HepG2 (cell line): Measurements from ENCODE around the gene ESR2. TPM values are rescaled to one million over a fixed set of nuclear protein-coding genes. Genes with fewer than 3 reads are reported as not detected.

Experiments
- ATAC-seq: fragments of 200-7000 bp; cut with Tn5 transposase; 3 replicates; pipeline ENCODE4 v1.9.1; 2020; ENCODE audit warnings: mild to moderate bottlenecking, moderate library complexity
- BruUV-seq: library from RNA; stranded (reverse); fragments of 400-500 nt; replicated peaks from 2 replicates; lab custom pipeline; 2021; lab: Mats Ljungman, UMichigan
- CTCF ChIA-PET: fragments of 300-600 bp; formaldehyde crosslinking; extraction: SDS; loops from one replicate; lab custom pipeline; 2021; ENCODE audit warnings: low total read pairs, inconsistent platforms, low intra/inter-chr PET ratio; lab: Yijun Ruan, JAX
- POLR2A ChIA-PET: fragments of 350-600 bp; sonication (Branson Sonifier 250); formaldehyde crosslinking; loops from one replicate; lab custom pipeline; 2020; ENCODE audit warnings: antibody characterized with exemption, inconsistent platforms; lab: Yijun Ruan, JAX
- DNase-seq: peaks from one replicate; pipeline ENCODE4 v3.0.0-alpha.2; 2015; ENCODE audit warnings: low spot score
- FAIRE-seq: peaks from 3 replicates; lab custom pipeline; 2011; peaks lifted over from hg19 to GRCh38; lab: Jason Lieb, UNC
- H2AFZ ChIP-seq: one replicate; pipeline ENCODE4 v1.6.1; 2011; ENCODE audit warnings: low read length, inconsistent platforms
- H3K27ac ChIP-seq: fragments of 300-600 bp; 3 replicates; pipeline ENCODE4 v1.8.0; 2011; ENCODE audit warnings: mixed run types, mild to moderate bottlenecking, mixed read lengths, low read length, inconsistent platforms; ENCODE audit not compliant: insufficient read depth; ENCODE audit errors: extremely low read length
- H3K27me3 ChIP-seq, 2 experiments: fragments of 200-600 bp in 1 of 2; 2 replicates in 1 of 2; 3 replicates in 1 of 2; pipeline versions ENCODE4 v1.6.0 to v1.8.0; 2011; ENCODE audit warnings: low read length in 2 of 2, mild to moderate bottlenecking in 2 of 2, moderate library complexity in 2 of 2, inconsistent platforms in 1 of 2; ENCODE audit not compliant: insufficient read depth in 2 of 2, control insufficient read depth in 1 of 2
- H3K36me3 ChIP-seq, 2 experiments: fragments of 200-600 bp in 1 of 2; replicated peaks in 1 of 2; 2 replicates in 1 of 2; 3 replicates in 1 of 2; pipeline versions ENCODE4 v1.5.1 to v1.8.0; 2011; ENCODE audit warnings: low read length in 2 of 2, inconsistent platforms in 1 of 2; ENCODE audit not compliant: insufficient read depth in 2 of 2, control insufficient read depth in 1 of 2
- H3K4me1 ChIP-seq: 2 replicates; pipeline ENCODE4 v1.5.1; 2012; ENCODE audit warnings: low read length, inconsistent platforms; ENCODE audit not compliant: insufficient read depth
- H3K4me2 ChIP-seq: 2 replicates; pipeline ENCODE4 v1.6.0; 2011; ENCODE audit warnings: low read depth, low read length, inconsistent platforms
- H3K4me3 ChIP-seq, 3 experiments: fragments of 200-600 bp in 1 of 3; sonication (generic), shearing (Covaris generic) in 1 of 3; replicated peaks in 1 of 3; 2 replicates each; pipeline ENCODE4 v1.5.1; 2011 to 2016; ENCODE audit warnings: low read length in 3 of 3, inconsistent platforms in 2 of 3, low read depth in 2 of 3, mild to moderate bottlenecking in 2 of 3, control low read depth in 1 of 3, mixed read lengths in 1 of 3; ENCODE audit not compliant: insufficient read depth in 1 of 3
- H3K79me2 ChIP-seq: one replicate; pipeline ENCODE4 v1.6.1; 2011; ENCODE audit warnings: low read length, inconsistent platforms; ENCODE audit not compliant: insufficient read depth
- H3K9ac ChIP-seq: 2 replicates; pipeline ENCODE4 v1.6.0; 2011; ENCODE audit warnings: mild to moderate bottlenecking, low read depth, low read length, inconsistent platforms; ENCODE audit not compliant: insufficient read depth
- H3K9me3 ChIP-seq: 2 replicates; pipeline ENCODE4 v1.5.1; 2012; ENCODE audit warnings: mild to moderate bottlenecking, low read length
- H4K20me1 ChIP-seq: 2 replicates; pipeline ENCODE4 v1.6.0; 2011; ENCODE audit warnings: inconsistent platforms, mild to moderate bottlenecking, low read length, moderate library complexity; ENCODE audit not compliant: insufficient read depth
- ARID5B ChIP-seq: IDR thresholded peaks from 2 replicates; pipeline ENCODE4 v1.4.0; 2020; ENCODE audit warnings: mild to moderate bottlenecking, missing genetic modification reagents
- CBFB ChIP-seq: sonication (generic); formaldehyde crosslinking; IDR thresholded peaks from 2 replicates; pipeline ENCODE4 v1.4.0; 2020; ENCODE audit warnings: missing genetic modification reagents
- CBX2 ChIP-seq, 2 experiments: fragments of 200-600 bp in 1 of 2; sonication (generic); formaldehyde crosslinking in 1 of 2; IDR thresholded peaks; 2 replicates each; pipeline versions ENCODE4 v1.7.0 to v1.8.1; 2018 to 2022; ENCODE audit warnings: low read depth in 2 of 2, low read length in 1 of 2, mild to moderate bottlenecking in 1 of 2, missing genetic modification reagents in 1 of 2
- SMAD3 ChIP-seq: sonication (generic); formaldehyde crosslinking; IDR thresholded peaks from 2 replicates; pipeline ENCODE4 v1.4.0; 2020; ENCODE audit warnings: missing genetic modification reagents
- ZBTB8A ChIP-seq: sonication (generic); formaldehyde crosslinking; IDR thresholded peaks from 2 replicates; pipeline ENCODE4 v1.4.0; 2020; ENCODE audit warnings: mild to moderate bottlenecking, low read depth, missing genetic modification reagents, borderline replicate concordance
- ZNF768 ChIP-seq: sonication (generic); formaldehyde crosslinking; IDR thresholded peaks from 2 replicates; pipeline ENCODE4 v1.4.0; 2020; ENCODE audit warnings: missing genetic modification reagents
- ZNF782 ChIP-seq: sonication (generic); formaldehyde crosslinking; IDR thresholded peaks from 2 replicates; pipeline ENCODE4 v1.4.0; 2020; ENCODE audit warnings: missing genetic modification reagents, mild to moderate bottlenecking, borderline replicate concordance
- WGBS: methylation state at CpG from one replicate; pipeline ENCODE4 v1.1.6; 2017; ENCODE audit warnings: low lambda C conversion rate; 5-methylcytosine and 5-hydroxymethylcytosine counted together
- in situ Hi-C: cut with HindIII; loops from 2 replicates; pipeline ENCODE4 v1.10.0; 2017; ENCODE audit warnings: low pct_unique_long_range_greater_than_20kb; ENCODE audit not compliant: extremely low pct_ligation_motif_present
- intact Hi-C: fragments of 100-400 bp; cut with micrococcal nuclease; formaldehyde crosslinking; loops from one replicate; pipeline ENCODE4 v1.10.0; 2022; ENCODE audit not compliant: unreplicated experiment
- polyA plus RNA-seq, 8 experiments: library from polyadenylated mRNA; depleted of rRNA in 3 of 8; stranded (reverse) in 7 of 8; unstranded in 1 of 8; fragments of >200 nt; fragmentation: Illumina TruSeq in 4 of 8; extraction: Trizol in 4 of 8; gene quantifications; 2 replicates each; pipeline versions ENCODE4 v1.2.1 to v1.2.3, GENCODE V29; 2011 to 2016; ENCODE audit warnings: low read depth in 4 of 8, missing spikeins in 1 of 8, mixed read lengths in 1 of 8; ENCODE audit not compliant: insufficient read depth in 1 of 8
- total RNA-seq, 5 experiments: library from RNA; depleted of rRNA; stranded (reverse); fragments of >200 nt; fragmentation: Illumina TruSeq; extraction: Trizol; gene quantifications; 2 replicates each; pipeline ENCODE4 v1.2.3, GENCODE V29; 2016; ENCODE audit warnings: low read depth in 1 of 5
- TF ChIP-seq, protein P1 (sequence below): IDR thresholded peaks from 2 replicates; pipeline ENCODE4 v1.6.1; 2016
- TF ChIP-seq, protein P2 (sequence below): sonication (generic); formaldehyde crosslinking; IDR thresholded peaks from 2 replicates; pipeline ENCODE4 v1.5.0; 2020; ENCODE audit warnings: missing genetic modification reagents

ESR2 gene
- total and polyA plus RNA-seq, 2 of the 13 experiments (the other 11 are each of a cell fraction or from before 2014, with no cell fraction given), result 0.01 to 0.04 TPM

- TF ChIP-seq, protein P1, sequence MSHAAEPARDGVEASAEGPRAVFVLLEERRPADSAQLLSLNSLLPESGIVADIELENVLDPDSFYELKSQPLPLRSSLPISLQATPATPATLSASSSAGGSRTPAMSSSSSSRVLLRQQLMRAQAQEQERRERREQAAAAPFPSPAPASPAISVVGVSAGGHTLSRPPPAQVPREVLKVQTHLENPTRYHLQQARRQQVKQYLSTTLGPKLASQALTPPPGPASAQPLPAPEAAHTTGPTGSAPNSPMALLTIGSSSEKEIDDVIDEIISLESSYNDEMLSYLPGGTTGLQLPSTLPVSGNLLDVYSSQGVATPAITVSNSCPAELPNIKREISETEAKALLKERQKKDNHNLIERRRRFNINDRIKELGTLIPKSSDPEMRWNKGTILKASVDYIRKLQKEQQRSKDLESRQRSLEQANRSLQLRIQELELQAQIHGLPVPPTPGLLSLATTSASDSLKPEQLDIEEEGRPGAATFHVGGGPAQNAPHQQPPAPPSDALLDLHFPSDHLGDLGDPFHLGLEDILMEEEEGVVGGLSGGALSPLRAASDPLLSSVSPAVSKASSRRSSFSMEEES (CRISPR knock-in tag), result no peak
Observed at GRCh38 chr14:64092940-64093339, 201.2 kb downstream of the ESR2 start (continued).

DNA sequence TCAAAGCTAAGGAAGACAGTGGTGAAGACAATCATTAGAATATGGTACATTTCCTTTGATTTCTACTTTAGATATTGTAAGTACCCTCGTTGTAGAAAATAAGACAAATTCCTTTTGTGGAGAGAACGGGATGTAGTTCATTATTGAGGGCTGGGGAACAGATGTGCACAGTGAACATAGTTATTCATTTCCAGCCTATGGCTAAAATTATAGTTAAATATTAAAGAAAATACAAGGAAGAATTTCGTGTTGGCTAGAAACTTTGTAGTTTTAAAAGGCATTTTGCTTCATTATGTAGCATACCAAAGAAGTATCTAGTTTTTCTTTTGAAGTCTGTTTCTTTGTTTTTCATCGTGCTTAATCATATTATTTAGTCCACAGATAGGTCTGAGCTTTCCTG, 201.8 kb downstream of the ESR2 start:
- in situ Hi-C loops, result no loop called here

More for the DNA sequence above, 201.8 kb downstream of the ESR2 start:
- TF ChIP-seq ZBTB8A (CRISPR knock-in tag) (no peak), ZNF782 (CRISPR knock-in tag) (no peak), CBX2 (IDR thresholded peaks at IDR 0.05; ENCODE audit: low read depth, low read length) (no peak), CBX2 (CRISPR knock-in tag; IDR thresholded peaks at IDR 0.05; ENCODE audit: low read depth) (no peak), ARID5B (no peak), CBFB (CRISPR knock-in tag) (no peak), ZNF768 (CRISPR knock-in tag) (no peak), SMAD3 (CRISPR knock-in tag) (no peak)
- TF ChIP-seq, protein P2, sequence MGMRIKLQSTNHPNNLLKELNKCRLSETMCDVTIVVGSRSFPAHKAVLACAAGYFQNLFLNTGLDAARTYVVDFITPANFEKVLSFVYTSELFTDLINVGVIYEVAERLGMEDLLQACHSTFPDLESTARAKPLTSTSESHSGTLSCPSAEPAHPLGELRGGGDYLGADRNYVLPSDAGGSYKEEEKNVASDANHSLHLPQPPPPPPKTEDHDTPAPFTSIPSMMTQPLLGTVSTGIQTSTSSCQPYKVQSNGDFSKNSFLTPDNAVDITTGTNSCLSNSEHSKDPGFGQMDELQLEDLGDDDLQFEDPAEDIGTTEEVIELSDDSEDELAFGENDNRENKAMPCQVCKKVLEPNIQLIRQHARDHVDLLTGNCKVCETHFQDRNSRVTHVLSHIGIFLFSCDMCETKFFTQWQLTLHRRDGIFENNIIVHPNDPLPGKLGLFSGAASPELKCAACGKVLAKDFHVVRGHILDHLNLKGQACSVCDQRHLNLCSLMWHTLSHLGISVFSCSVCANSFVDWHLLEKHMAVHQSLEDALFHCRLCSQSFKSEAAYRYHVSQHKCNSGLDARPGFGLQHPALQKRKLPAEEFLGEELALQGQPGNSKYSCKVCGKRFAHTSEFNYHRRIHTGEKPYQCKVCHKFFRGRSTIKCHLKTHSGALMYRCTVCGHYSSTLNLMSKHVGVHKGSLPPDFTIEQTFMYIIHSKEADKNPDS (CRISPR knock-in tag), result no peak
- DNase-seq (no peak), FAIRE-seq (no peak), ATAC-seq (no peak)
- no peak overlapping the region for H2AFZ ChIP-seq
- H3K36me3 ChIP-seq, result no peaks in the 10 kb centered on the region; a peak in 1 of 5 replicates
- ChIA-PET POLR2A (no interaction called here), CTCF (no interaction called here)
- no TSS peak for BruUV-seq
- no peaks in the 10 kb centered on the region for H3K79me2 ChIP-seq
- H3K9me3 ChIP-seq, result no peaks in the 10 kb centered on the region
- no peaks in the 10 kb centered on the region for H3K27me3 ChIP-seq
- intact Hi-C loops, result no loop called here
- no peak overlapping the region for H3K27ac ChIP-seq
- WGBS, result 80% methylated on average over 4 of the region's 4 CpGs
- H3K4me1 ChIP-seq, result no peaks in the 10 kb centered on the region
- H3K4me3 ChIP-seq, result no peak overlapping the region
- H3K4me2 ChIP-seq, result no peak overlapping the region
- no peak overlapping the region for H3K9ac ChIP-seq
- H4K20me1 ChIP-seq, result no peaks in the 10 kb centered on the region
